GM19023 (cell line): ENCODE results near the gene PPM1H.

Source experiments
- ATAC-seq: cut with Tn5 transposase; IDR thresholded peaks from one replicate; pipeline ENCODE4 v1.9.1; 2021; ENCODE audit warnings: mild to moderate bottlenecking, moderate library complexity; ENCODE audit not compliant: unreplicated experiment

PPM1H gene

GRCh38 chr12:62717643-62718042 is 217.3 kb downstream of the PPM1H start:
- ATAC-seq = no peak

DNA sequence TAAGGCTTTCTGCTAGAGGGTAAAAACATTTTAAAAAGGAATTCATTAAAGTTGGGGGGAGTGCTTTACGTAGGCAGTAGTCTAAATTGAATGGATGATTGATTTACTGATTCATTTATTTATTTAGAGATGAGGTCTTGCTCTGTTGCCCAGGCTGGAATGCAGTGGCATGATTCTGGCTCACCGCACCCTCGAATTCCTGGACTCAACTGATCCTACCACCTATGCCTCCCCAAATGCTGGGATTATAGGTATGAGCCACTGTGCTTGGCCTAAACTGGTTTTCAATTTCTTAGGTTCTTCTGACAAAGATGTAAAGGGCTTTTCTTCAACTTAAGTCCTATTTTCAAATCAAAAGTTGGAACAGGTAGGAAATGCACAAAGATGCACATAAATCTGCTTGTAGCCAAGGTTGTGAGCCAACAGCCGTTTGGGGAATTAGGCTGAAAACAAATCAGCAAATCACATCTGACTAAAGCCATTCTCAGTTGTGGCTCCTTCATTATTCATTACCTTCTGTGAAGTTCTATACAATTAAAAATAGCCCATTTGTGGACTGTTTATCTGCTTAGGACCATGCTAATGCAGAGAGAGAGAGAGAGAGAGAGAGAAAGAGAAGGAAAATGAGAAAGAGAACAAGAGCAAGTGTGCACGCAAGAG is 218.0 kb downstream of the PPM1H start:
- ATAC-seq = no peak

DNA sequence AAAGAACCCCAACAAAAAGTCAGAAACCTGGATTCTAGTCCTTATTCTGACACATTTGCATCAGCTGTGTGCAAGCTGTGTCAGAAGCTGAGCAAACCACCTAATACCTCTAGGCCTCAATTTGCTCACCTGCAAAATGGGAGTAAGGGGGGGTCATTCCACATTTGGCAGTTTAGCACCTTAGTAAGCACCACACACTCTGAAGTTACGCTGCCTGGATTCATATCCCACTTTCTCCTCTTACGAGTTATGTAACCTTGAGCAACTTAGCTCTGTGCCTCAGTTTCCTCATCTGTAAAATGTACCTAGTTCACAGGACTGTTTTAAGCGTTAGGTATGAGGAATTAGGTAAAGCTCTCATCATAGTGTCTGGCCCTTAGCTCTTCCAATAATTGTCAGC is 218.9 kb downstream of the PPM1H start:
- ATAC-seq = no peak

- no peak for ATAC-seq
Measured at GRCh38 chr12:62714774-62715721, 219.9 kb downstream of the PPM1H start.

DNA sequence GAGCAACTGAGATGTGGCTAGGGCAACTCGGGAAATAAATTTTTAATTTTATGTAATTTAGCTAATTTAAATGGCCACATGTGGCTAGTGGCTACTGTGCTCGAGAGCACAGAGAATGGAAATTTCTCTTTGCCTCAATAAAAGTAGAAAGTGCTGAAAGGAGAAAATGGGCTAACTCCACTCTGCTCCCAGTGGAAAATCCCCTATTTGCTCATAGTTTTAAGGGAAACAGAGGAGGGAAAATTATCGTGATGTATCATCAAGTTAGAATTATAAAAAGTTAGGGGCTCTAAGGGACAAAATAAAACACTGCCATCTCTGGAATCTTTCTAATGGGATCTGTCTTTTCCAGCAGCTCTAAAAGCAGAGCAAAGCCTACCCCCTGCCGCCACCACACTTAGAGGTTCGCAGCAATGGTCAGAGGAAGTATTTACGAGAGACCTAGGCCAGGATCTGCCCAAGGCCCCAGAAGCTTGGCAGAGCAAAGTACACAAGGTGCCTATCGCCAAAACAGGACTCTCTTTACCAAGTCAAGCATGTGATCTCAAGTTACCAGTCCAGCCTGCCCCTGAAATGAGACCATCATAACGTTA is 220.7 kb downstream of the PPM1H start:
- no peak for ATAC-seq

DNA sequence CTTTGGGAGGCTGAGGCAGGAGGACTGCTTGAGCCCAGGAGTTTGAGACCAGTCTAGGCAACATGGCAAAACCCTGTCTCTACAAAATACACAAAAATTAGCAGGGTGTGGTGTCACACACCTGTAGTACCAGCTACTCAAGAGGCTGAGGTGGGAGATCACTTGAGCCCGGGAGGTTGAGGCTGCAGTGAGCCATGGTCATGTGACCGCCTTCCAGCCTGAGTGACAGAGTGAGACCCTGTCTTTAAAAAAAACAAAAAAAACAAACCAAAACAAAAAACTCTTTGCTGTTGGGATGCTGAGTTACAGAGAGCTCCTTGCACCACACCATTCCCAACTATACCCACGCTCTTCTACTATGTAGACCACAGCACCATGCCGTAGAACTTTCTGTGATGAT is 221.2 kb downstream of the PPM1H start:
- no peak for ATAC-seq

DNA sequence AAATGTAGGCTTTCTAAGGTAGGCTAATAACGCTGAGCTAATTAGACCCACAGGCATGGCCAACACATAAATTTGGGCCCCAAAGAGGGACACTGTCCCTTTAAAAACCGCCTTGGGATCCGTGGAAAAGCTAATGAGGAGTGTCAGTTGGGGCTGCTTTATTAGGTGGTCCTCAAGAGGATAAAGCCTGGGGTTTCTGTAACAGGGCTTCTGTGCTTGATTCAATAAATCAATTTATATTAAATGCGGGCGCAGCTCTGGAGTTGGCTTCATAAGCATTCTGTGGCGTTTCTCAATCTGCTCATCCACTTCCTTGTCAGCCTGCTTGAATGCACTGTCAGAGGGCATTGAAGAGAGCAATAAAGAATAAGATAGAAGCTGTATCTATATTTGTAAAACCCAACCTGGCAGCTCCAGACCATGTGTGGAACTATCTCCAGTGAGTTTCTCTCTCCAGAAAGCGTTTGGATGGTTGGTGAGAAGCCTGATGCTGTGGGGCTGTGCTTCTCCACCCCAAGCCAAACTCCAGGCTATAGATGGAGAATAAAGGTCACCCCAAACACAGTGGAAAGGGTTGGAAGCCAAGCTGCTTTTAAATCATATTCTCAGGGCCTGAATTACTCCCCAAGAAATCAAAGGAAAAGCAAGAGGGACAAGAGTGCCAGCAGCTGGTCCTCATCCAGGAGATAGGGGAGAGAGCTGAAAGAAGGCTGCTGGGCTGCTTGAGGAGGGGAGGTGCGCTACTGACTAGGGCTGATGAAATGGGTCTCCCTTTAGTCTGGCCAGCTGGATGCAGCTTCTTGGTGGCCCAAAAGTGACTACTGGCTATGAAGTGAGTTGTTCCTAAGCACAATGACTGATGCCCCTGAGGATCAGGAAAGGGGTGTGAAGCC is 222.0 kb downstream of the PPM1H start:
- ATAC-seq = no peak

DNA sequence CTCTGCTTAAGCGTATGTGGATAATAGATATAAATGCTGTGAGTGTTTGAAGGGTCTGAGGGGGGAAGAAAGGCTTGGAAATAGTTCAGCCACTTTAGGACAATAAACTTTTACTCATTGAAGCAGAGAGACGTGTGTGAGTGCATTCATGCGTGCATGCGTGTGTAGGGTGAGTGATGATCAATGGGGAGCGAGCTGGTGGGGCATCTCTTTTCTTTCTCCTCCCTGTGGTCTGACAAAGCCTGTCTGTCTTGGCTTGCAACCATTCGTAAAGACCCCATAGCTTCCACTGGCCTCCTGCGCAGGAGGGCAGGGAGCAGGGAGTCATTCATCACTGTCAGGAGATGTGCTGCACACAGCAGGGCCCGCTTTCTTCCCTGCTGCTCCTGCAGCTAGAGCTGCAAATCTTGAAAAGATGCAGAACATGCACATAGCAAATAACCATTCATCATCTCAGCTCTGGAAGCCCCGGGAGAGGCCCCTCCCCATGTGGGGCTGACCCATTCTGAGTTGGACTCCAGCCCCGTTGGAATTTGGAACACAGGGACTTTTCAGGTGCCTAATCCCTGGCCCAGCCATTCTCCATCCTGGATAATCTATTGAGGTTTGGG is 223.2 kb downstream of the PPM1H start:
- no peak for ATAC-seq

- no peak for ATAC-seq
Measured at GRCh38 chr12:62709311-62709710, 225.6 kb downstream of the PPM1H start.

DNA sequence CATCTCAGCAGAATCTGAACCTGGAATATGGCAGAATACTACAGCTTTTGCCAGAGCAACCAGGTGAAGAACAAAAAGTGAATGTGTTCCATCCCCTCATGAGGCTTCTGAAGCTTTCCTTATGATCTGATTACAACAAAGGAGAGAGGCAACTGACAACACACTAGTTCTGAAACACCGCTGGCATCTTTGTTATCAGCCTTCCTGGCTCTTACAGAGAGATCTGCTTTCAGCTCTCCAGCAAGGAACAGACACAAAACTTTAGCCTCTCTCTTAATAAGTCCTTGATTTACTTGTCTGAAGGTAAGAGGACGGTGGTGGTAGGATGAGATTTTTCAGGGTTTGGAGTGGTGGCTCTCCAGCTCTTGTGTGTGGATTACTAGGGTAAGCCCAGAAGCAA is 227.0 kb downstream of the PPM1H start:
- ATAC-seq = no peak

GRCh38 chr12:62705846-62706245 is 229.1 kb downstream of the PPM1H start:
- ATAC-seq = no peak

DNA sequence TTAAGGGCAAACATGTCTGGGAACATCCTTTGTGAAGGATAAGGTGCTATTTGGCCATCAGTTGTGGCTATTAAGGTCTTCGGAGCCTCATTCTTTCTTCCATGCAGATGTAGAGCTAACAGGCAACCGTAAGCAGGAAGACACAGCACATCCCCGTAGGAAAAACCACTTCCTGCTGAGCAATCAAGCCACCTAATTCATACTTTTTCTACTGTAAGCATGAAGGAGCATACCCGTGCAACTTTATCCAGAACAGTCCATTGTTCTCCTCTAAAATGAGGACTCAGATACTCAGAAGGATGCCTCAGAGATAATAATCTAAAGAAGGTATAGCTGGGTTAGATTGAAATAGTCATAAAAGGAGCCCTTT is 232.0 kb downstream of the PPM1H start:
- no peak for ATAC-seq

- no peak for ATAC-seq
Measured at GRCh38 chr12:62701492-62701891, 233.5 kb downstream of the PPM1H start.

- ATAC-seq = no peak
Measured at GRCh38 chr12:62700091-62700880, 234.7 kb downstream of the PPM1H start.

DNA sequence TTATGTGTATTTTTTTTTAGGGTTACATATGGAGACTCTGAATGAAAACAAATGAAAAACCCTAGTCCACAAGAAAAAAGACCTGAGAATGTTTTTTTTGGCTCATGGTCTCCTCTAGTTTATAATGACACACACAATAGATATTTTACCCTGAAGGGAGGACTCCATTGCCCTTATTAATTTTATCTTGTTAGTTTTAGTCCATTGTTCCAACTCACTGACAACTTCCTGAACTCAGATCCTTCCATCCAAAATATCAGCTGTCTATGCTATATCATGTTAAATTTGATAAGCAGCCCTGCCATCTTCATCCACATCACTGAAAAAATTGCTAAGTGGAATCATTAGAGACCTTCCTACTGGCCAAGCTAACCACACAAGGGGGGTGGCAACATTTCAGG is 236.2 kb downstream of the PPM1H start:
- ATAC-seq = no peak

GRCh38 chr12:62697893-62698292 is 237.1 kb downstream of the PPM1H start:
- no peak for ATAC-seq

- ATAC-seq = no peak
Measured at GRCh38 chr12:62695696-62696095, 239.3 kb downstream of the PPM1H start.

DNA sequence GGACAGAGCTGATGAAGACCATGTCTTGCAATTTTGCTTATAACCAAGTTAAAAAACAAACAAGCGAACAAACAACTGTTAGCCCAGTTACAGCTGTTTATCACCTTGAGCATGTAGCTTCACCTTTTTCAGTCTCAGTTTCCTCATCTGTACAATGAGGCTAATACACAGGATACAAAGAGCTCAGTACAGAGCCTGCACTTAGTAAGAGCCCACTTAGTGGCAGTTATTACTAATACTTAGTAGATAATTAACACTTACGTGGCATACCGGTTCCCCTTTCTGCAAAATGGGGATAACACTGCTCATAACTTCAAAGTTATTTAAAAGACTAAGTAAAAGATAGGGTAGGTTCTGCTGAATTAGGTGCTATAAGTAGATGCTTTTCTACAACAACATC is 240.3 kb downstream of the PPM1H start:
- peak; percentile 74 for ATAC-seq

DNA sequence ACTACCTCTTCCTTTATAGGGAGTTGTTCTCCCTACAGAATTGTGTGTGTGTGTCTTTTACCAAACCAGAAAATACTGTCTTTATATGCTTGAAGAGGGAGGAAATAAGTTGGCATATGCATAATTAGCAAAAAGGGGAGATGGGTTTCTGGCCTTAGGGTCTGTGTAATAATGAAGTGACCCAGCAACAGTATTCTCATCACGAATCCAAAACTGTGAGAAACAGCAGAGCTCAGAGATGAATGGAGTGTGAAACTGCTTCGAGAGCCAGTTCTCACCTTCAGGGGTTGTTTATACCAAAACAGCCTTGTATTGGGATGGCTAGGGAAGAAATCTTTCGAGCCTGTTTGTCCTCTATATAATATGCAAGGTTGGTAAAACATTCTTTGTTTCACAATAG is 240.8 kb downstream of the PPM1H start:
- peak; percentile 17 for ATAC-seq
